OCI-LY7 (cell line): ENCODE measurements around the gene RNF213. TPM values are rescaled to one million over a fixed set of nuclear protein-coding genes. Genes with fewer than 3 reads are reported as not detected.
A peak's percentile ranks its signal among the peaks of the same experiment; 100 is the strongest.

ENCODE experiments used
- BruUV-seq: library from RNA; stranded (reverse); fragments of 400-500 nt; replicated peaks from 2 replicates; lab custom pipeline; 2021; lab: Mats Ljungman, UMichigan
- CTCF ChIA-PET: fragments of 300-600 bp; sonication (Branson Sonifier 250); formaldehyde crosslinking; loops from one replicate; lab custom pipeline; 2022; ENCODE audit warnings: antibody characterized with exemption; ENCODE audit not compliant: unreplicated experiment; lab: Charles Lee
- POLR2A ChIA-PET: fragments of 300-600 bp; sonication (Branson Sonifier 250); formaldehyde crosslinking; loops from one replicate; lab custom pipeline; 2022; ENCODE audit warnings: antibody characterized with exemption; lab: Charles Lee
- DNase-seq: peaks from one replicate; pipeline ENCODE4 v3.0.0-alpha.2; 2015; ENCODE audit warnings: low spot score
- H2AFZ ChIP-seq: fragments of 200-600 bp; sonication (generic), shearing (Covaris generic); 2 replicates; pipeline ENCODE4 v1.6.1; 2014; ENCODE audit warnings: mild to moderate bottlenecking, antibody characterized with exemption, low read length, moderate library complexity
- H3K27ac ChIP-seq: fragments of 200-600 bp; sonication (generic); 2 replicates; pipeline ENCODE4 v1.5.1; 2014; ENCODE audit warnings: mixed run types, low read depth, mild to moderate bottlenecking, moderate library complexity, low read length, inconsistent platforms; ENCODE audit not compliant: poor library complexity, severe bottlenecking
- H3K36me3 ChIP-seq: fragments of 200-600 bp; sonication (generic); 2 replicates; pipeline ENCODE4 v1.6.1; 2014; ENCODE audit warnings: mild to moderate bottlenecking, antibody characterized with exemption, low read length, moderate library complexity, mixed read lengths; ENCODE audit not compliant: insufficient read depth
- H3K4me1 ChIP-seq: fragments of 200-600 bp; sonication (generic); 2 replicates; pipeline ENCODE4 v1.5.1; 2014; ENCODE audit warnings: mild to moderate bottlenecking, low read length; ENCODE audit not compliant: insufficient read depth, poor library complexity, severe bottlenecking
- H3K4me2 ChIP-seq: fragments of 200-600 bp; sonication (generic); 2 replicates; pipeline ENCODE4 v1.6.1; 2014; ENCODE audit warnings: mild to moderate bottlenecking, low read length
- H3K4me3 ChIP-seq: fragments of 200-600 bp; sonication (generic); 2 replicates; pipeline ENCODE4 v1.5.1; 2014; ENCODE audit warnings: mild to moderate bottlenecking, low read depth, low read length; ENCODE audit not compliant: poor library complexity, severe bottlenecking
- H3K79me2 ChIP-seq: fragments of 200-600 bp; sonication (generic); 2 replicates; pipeline ENCODE4 v1.6.1; 2016; ENCODE audit warnings: low read depth, mild to moderate bottlenecking, low read length, moderate library complexity, mixed read lengths; ENCODE audit not compliant: insufficient read depth
- H3K9me2 ChIP-seq: fragments of 200-600 bp; sonication (generic); 2 replicates; pipeline ENCODE4 v1.6.1; 2016; ENCODE audit warnings: mild to moderate bottlenecking, low read length, mixed read lengths; ENCODE audit not compliant: insufficient read depth
- H3K9me3 ChIP-seq: fragments of 200-600 bp; sonication (generic); 2 replicates; pipeline ENCODE4 v1.6.1; 2014; ENCODE audit warnings: mild to moderate bottlenecking, mixed run types, low read length, mixed read lengths
- H4K20me1 ChIP-seq: fragments of 200-600 bp; sonication (generic); 2 replicates; pipeline ENCODE4 v1.6.1; 2014; ENCODE audit warnings: mild to moderate bottlenecking, antibody characterized with exemption, low read length, moderate library complexity, mixed read lengths; ENCODE audit not compliant: insufficient read depth
- EZH2phosphoT487 ChIP-seq: fragments of 200-600 bp; sonication (generic); IDR thresholded peaks from 2 replicates; pipeline ENCODE4 v1.6.1; 2018; ENCODE audit warnings: low read depth, borderline replicate concordance, mild to moderate bottlenecking, mixed run types, antibody characterized with exemption, low read length, moderate library complexity, mixed read lengths
- intact Hi-C: fragments of 100-400 bp; cut with micrococcal nuclease; formaldehyde crosslinking; loops from one replicate; pipeline ENCODE4 v1.10.0; 2022; ENCODE audit not compliant: unreplicated experiment
- total RNA-seq, 2 experiments: library from RNA; depleted of rRNA in 1 of 2; stranded (reverse); fragments of >200 nt in 1 of 2; shearing (Covaris generic) in 1 of 2; gene quantifications; 2 replicates each; pipeline ENCODE4 v1.2.3, GENCODE V29; 2014 to 2022
- TF ChIP-seq, protein P1 (sequence below): fragments of 200-600 bp; sonication (generic); conservative IDR thresholded peaks from 2 replicates; pipeline ENCODE4 v1.5.1; 2014; ENCODE audit warnings: mild to moderate bottlenecking, antibody characterized with exemption, low read length, moderate library complexity, mixed read lengths

RNF213 gene
- total RNA-seq, 2 experiments from 2014 or later = 58.8 to 68.6 TPM

DNA sequence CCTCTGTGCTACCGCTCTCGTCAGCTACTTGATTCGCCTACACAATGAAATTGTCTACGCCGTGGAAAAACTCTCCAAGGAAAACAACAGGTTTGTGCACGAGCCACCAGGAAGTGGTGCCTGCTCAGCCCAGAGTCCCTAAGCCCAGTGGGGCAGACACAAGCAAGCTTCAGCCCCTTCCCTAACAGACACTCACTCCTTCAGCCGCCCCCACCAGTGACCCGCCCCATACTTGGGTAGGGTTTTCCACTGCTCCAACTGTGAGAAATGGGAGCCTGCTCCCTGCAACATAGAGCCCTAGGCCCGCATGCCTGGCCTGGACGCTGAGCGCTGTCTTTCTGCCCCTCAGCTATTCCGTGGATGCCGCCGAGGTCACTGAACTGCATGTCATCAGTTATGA lies 125.7 kb downstream of the RNF213 start:
- Histone ChIP-seq H3K27ac (no peak overlapping the region), H3K9me3 (no peaks in the 10 kb centered on the region), H3K4me1 (no peaks in the 10 kb centered on the region), H3K79me2 (no peaks in the 10 kb centered on the region), H3K36me3 (no peaks in the 10 kb centered on the region; the same call in 1 of the 2 replicates), H3K9me2 (no peaks in the 10 kb centered on the region), H4K20me1 (no peaks in the 10 kb centered on the region), H3K4me2 (no peak overlapping the region), H2AFZ (no peak overlapping the region), H3K4me3 (no peak overlapping the region)
- CTCF ChIA-PET = no interaction called here
- intact Hi-C loops = no loop called here
- DNase-seq = no peak
- POLR2A ChIA-PET = interaction anchor here (0.8 kb wide), 1 partner anchor 25 kb away, joined by 5 read pairs; no protein-coding TSS in a partner anchor
- TF ChIP-seq, protein P1, sequence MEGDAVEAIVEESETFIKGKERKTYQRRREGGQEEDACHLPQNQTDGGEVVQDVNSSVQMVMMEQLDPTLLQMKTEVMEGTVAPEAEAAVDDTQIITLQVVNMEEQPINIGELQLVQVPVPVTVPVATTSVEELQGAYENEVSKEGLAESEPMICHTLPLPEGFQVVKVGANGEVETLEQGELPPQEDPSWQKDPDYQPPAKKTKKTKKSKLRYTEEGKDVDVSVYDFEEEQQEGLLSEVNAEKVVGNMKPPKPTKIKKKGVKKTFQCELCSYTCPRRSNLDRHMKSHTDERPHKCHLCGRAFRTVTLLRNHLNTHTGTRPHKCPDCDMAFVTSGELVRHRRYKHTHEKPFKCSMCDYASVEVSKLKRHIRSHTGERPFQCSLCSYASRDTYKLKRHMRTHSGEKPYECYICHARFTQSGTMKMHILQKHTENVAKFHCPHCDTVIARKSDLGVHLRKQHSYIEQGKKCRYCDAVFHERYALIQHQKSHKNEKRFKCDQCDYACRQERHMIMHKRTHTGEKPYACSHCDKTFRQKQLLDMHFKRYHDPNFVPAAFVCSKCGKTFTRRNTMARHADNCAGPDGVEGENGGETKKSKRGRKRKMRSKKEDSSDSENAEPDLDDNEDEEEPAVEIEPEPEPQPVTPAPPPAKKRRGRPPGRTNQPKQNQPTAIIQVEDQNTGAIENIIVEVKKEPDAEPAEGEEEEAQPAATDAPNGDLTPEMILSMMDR = no peak
- TF ChIP-seq EZH2phosphoT487 = no peak
- no TSS peak for BruUV-seq

DNA sequence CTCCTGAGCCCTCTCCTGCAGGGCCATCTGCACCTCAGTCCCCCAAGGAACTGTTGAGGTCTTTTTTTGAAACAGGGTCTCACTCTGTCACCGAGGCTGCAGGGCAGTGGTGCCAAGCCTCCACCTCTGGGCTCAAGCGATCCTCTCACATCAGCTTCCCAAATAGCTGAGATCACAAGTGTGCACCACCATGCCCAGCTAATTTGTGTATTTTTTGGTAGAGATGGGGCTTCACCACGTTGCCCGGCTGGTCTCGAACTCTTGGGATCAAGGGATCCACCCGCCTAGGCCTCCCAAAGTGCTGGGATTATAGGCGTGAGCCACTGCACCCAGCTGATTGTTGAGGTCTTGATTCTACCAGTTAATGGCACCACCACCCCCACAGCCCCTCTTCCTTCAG lies 126.4 kb downstream of the RNF213 start:
- H3K9me3 ChIP-seq = no peaks in the 10 kb centered on the region
- CTCF ChIA-PET = no interaction called here
- no peak for DNase-seq
- intact Hi-C loops = no loop called here
- H3K36me3 ChIP-seq = no peaks in the 10 kb centered on the region; the same call in 1 of the 2 replicates
- H3K9me2 ChIP-seq = no peaks in the 10 kb centered on the region
- no peak for TF ChIP-seq EZH2phosphoT487
- TF ChIP-seq, protein P1 = no peak
- H2AFZ ChIP-seq = no peak overlapping the region
- BruUV-seq = no TSS peak
- no peaks in the 10 kb centered on the region for H3K4me1 ChIP-seq
- POLR2A ChIA-PET = no interaction called here
- no peak overlapping the region for H3K27ac ChIP-seq
- no peaks in the 10 kb centered on the region for H4K20me1 ChIP-seq
- no peaks in the 10 kb centered on the region for H3K79me2 ChIP-seq
- H3K4me3 ChIP-seq = no peak overlapping the region
- H3K4me2 ChIP-seq = no peak overlapping the region

DNA sequence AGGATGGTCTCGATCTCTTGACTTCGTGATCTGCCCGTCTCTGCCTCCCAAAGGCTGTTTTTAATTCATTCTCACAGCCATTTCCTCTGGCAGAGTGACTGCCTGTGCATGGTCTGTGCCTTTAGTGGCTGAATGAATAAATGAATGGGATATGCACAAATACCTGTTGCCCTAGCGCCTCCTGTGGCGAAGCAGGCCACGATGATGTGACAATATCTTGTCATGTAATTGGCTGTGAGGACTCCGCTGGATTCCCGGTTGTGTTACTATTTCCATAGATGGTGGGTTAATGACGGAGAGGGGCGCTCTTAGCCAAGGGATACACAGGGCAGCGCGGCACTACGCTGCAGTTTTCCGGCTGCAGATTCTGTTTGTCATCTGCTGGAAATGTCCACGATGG lies 127.5 kb downstream of the RNF213 start:
- no peak for DNase-seq
- Histone ChIP-seq H3K27ac (no peak overlapping the region), H3K4me3 (no peak overlapping the region), H3K9me3 (no peaks in the 10 kb centered on the region), H3K4me2 (no peak overlapping the region), H4K20me1 (no peaks in the 10 kb centered on the region), H3K79me2 (no peaks in the 10 kb centered on the region), H3K9me2 (no peaks in the 10 kb centered on the region), H3K36me3 (no peaks in the 10 kb centered on the region; the same call in 1 of the 2 replicates), H3K4me1 (no peaks in the 10 kb centered on the region), H2AFZ (no peak overlapping the region)
- ChIA-PET POLR2A (no interaction called here), CTCF (no interaction called here)
- TF ChIP-seq, protein P1 = 0 out of 2 replicates have a peak, but pooled peaks have one; percentile 27
- TF ChIP-seq EZH2phosphoT487 = no peak
- intact Hi-C loops = no loop called here
- BruUV-seq = no TSS peak
